Measurements from ENCODE around the gene UBE2J1. TPM values are rescaled to one million over a fixed set of nuclear protein-coding genes. Genes with fewer than 3 reads are reported as not detected.
A peak's percentile ranks its signal among the peaks of the same experiment; 100 is the strongest.

UBE2J1 gene
- total and polyA plus RNA-seq, 12 donors, result 18.4 to 65.6 (median 37.9) TPM

DNA sequence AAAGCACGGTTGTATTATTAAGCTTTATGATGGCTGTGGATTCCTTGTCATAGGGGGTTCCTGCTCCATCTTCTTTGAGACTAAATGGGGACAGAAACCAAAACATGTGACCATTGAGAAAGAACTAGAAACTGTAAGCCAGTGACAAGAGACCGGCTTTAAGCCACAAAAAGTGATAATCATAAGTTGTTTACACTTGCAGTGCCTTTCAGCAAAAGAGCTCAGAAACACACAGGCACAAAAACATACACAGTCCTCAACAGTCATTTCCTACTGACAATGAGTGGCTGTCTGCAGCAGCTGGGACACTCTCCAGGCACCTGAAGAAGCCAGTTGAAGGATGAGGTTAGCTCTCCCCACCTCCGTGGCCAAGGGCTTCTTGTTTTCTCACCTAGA is 20.0 kb upstream of the UBE2J1 start:
- H3K4me3 ChIP-seq, result no peak overlapping the region
- DNase-seq, result no peak
- no peak for TF ChIP-seq POLR2A (IDR thresholded peaks at IDR 0.05)
- H3K9me3 ChIP-seq (replicated peaks in 1 of 3), result no peaks in the 10 kb centered on the region
- no peaks in the 10 kb centered on the region for H3K27me3 ChIP-seq
- 52 to 60% (median 55%) methylated on average over 3 of the region's 3 CpGs for WGBS, 4 donors
- H3K36me3 ChIP-seq (replicated peaks in 1 of 2), result no peaks in the 10 kb centered on the region
- no peaks in the 10 kb centered on the region for H3K4me1 ChIP-seq (replicated peaks in 1 of 2)
- no peak overlapping the region for H3K27ac ChIP-seq
- intact Hi-C loops (cut with DNase I), result no loop called here

DNA sequence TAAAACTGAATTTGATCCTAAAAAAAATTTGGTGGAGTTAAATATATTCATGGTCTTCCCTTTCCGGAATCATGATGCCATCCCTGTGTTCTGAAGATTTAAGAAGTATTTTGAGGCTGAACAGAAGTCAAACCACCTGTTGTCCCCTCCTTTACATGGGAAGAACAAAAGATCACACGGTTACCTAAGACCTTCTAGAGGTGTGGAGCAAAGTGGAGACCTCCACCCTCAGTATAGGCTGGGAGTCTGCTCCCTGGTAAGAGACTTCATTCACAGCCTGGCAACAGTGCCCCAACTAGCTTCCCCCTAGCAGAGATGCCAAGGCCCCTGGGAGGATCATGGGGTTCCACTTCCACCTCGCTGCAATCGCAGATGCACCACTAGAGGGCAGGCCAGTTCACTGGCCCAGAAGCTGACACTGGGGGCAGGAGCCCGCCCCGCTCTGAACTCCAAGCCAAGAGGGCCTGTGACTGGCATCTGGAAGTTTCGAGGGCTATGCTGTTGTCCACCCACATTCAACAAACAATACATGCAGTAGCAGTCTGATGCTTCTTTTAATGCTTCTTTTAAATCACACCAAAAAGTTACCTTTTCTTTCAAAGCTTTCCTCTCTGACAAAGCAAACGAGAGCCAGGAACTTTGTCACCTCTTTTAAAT is 19.5 kb upstream of the UBE2J1 start:
- Histone ChIP-seq H3K27me3 (no peaks in the 10 kb centered on the region), H3K9me3 (replicated peaks in 1 of 3) (no peaks in the 10 kb centered on the region), H3K27ac (no peak overlapping the region), H3K4me1 (replicated peaks in 1 of 2) (no peaks in the 10 kb centered on the region), H3K36me3 (replicated peaks in 1 of 2) (no peaks in the 10 kb centered on the region), H3K4me3 (no peak overlapping the region)
- intact Hi-C loops (cut with DNase I), result no loop called here
- no peak for TF ChIP-seq POLR2A (IDR thresholded peaks at IDR 0.05)
- TF ChIP-seq, protein P1, sequence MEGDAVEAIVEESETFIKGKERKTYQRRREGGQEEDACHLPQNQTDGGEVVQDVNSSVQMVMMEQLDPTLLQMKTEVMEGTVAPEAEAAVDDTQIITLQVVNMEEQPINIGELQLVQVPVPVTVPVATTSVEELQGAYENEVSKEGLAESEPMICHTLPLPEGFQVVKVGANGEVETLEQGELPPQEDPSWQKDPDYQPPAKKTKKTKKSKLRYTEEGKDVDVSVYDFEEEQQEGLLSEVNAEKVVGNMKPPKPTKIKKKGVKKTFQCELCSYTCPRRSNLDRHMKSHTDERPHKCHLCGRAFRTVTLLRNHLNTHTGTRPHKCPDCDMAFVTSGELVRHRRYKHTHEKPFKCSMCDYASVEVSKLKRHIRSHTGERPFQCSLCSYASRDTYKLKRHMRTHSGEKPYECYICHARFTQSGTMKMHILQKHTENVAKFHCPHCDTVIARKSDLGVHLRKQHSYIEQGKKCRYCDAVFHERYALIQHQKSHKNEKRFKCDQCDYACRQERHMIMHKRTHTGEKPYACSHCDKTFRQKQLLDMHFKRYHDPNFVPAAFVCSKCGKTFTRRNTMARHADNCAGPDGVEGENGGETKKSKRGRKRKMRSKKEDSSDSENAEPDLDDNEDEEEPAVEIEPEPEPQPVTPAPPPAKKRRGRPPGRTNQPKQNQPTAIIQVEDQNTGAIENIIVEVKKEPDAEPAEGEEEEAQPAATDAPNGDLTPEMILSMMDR (IDR thresholded peaks at IDR 0.05), result peak; percentile 76 to 91 (median 80)
- peak; percentile 72 to 84 (median 78) for DNase-seq
- 30 to 36% (median 33%) methylated on average over 7 to 8 of the region's 8 CpGs for WGBS, 4 donors

DNA sequence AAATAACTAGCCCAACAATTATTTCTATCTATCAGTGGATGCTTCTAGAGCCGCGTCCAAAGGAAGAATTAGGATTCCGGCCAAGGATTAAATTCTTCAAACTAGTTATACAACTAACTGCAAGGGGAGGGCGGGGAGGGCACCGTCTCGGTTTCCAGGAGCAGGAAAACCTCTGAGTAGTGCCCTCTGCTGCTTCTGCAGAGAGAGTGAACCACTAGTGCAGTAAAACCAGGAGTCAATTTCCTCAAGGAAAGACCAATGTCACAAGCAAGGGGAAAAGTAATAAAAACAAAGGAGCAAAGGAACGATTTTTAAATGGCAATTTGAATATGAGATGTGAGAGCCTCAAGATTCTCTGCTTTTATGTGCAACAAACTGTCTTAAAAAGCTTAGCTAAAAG is 16.5 kb upstream of the UBE2J1 start:
- WGBS, 4 donors, result 6 to 10% (median 6%) methylated on average over 7 of the region's 7 CpGs
- H3K4me3 ChIP-seq, result no peak overlapping the region
- intact Hi-C loops (cut with DNase I), result no loop called here
- H3K27ac ChIP-seq, result no peak overlapping the region
- no peaks in the 10 kb centered on the region for H3K9me3 ChIP-seq (replicated peaks in 1 of 3)
- DNase-seq, result peak; percentile 39 to 81 (median 68)
- H3K36me3 ChIP-seq (replicated peaks in 1 of 2), result no peaks in the 10 kb centered on the region
- H3K4me1 ChIP-seq (replicated peaks in 1 of 2), result no peaks in the 10 kb centered on the region
- H3K27me3 ChIP-seq, result no peaks in the 10 kb centered on the region
- TF ChIP-seq, protein P1 (IDR thresholded peaks at IDR 0.05), result peak; percentile 16 to 51 (median 32)
- TF ChIP-seq POLR2A (IDR thresholded peaks at IDR 0.05), result no peak

DNA sequence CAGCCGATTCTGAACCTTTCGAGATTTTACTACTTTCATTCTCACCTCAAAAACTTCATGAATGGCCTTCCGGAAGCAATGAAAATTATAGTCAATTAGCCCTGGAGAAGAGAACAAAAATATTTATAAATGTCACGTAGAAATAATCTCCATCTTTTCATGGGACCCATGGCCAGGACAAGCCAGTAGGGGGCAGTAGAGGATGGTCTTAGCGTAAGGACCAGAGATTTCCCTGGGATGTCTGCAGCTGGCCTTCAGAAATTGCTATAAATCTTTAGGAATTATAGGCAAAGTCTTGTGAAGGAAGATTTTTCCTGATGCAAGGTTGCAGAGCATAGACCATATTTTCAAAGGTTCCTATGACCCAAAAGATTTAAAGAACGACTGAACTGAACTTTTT is 15.6 kb upstream of the UBE2J1 start:
- intact Hi-C loops (cut with DNase I), result no loop called here
- peak; percentile 62 to 88 (median 79) for DNase-seq
- H3K4me1 ChIP-seq (replicated peaks in 1 of 2), result no peaks in the 10 kb centered on the region
- no peaks in the 10 kb centered on the region for H3K36me3 ChIP-seq (replicated peaks in 1 of 2)
- H3K27me3 ChIP-seq, result no peaks in the 10 kb centered on the region
- H3K27ac ChIP-seq, result no peak overlapping the region
- TF ChIP-seq, protein P1 (IDR thresholded peaks at IDR 0.05), result peak; percentile 65 to 82 (median 73)
- no peak for TF ChIP-seq POLR2A (IDR thresholded peaks at IDR 0.05)
- no peaks in the 10 kb centered on the region for H3K9me3 ChIP-seq (replicated peaks in 1 of 3)
- H3K4me3 ChIP-seq, result no peak overlapping the region
- 23 to 30% (median 26%) methylated on average over 6 of the region's 6 CpGs for WGBS, 4 donors

DNA sequence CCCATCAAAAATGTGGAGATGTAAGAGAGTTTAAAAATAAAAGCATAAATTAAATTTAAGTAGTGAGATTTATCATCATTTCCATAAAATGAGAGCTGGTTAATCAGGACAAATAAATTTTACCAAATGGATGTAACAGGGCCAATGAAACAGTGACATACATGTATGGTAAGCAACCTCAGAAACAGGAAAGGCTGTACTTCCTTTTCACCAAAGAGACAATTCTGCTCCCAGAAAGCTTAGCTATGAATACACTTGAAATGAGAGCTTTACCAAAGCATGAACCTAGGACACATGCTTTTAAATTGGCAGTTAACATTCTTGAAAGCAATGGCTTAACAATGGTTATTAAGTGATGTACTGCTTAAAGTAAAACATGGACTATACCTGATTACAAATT is 12.1 kb upstream of the UBE2J1 start:
- H3K4me3 ChIP-seq, result no peak overlapping the region
- no peaks in the 10 kb centered on the region for H3K36me3 ChIP-seq (replicated peaks in 1 of 2)
- H3K4me1 ChIP-seq (replicated peaks in 1 of 2), result peaks cover 0 to 2% of the 10 kb centered on the region in 2 donors
- TF ChIP-seq, protein P1 (IDR thresholded peaks at IDR 0.05), result no peak
- no peak for TF ChIP-seq POLR2A (IDR thresholded peaks at IDR 0.05)
- intact Hi-C loops (cut with DNase I), result no loop called here
- H3K9me3 ChIP-seq (replicated peaks in 1 of 3), result no peaks in the 10 kb centered on the region
- H3K27me3 ChIP-seq, result no peaks in the 10 kb centered on the region
- no peak for DNase-seq
- H3K27ac ChIP-seq, result no peak overlapping the region

All from adrenal gland (tissue), 12 donors.